HS-27A (cell line): ENCODE measurements around the gene LCK.

Experiments
- DNase-seq: peaks from one replicate; pipeline ENCODE4 v3.0.0-alpha.2; 2012; ENCODE audit warnings: low read depth, missing footprints

Gene LCK

GRCh38 chr1:32250893-32251716 lies at the start of gene LCK:
Gene LCK (plus strand): TSS chr1:32251265. CDS start chr1:32274330, 23,065 bp downstream.
- no peak for DNase-seq

DNA sequence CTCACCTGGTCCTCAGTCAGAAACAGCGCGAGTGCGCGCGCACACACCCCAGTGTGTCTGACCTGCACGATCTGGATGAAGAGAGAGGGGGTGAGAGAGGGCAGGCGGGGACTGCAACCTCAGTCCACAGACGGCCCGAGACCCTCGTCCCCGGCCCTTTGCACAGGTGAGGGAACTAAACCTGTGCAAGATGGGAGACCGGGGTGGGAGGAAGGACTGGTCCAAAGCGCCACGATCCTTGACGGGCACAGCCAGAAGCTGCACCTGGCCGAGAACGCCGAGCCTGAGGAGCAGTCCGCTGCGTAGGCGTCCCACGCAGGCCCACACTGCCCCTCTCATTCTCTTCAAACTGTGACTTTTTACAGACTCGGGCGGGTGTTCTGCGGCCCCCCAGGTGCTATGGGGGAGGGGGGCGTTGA lies 46.1 kb upstream of the LCK start:
- DNase-seq = no peak

GRCh38 chr1:32205401-32206370 lies 45.4 kb upstream of the LCK start, which contains the start of gene IQCC:
Gene IQCC (plus strand): TSS chr1:32205671. CDS start chr1:32205682, 11 bp downstream.
- DNase-seq = peak; percentile 48

DNA sequence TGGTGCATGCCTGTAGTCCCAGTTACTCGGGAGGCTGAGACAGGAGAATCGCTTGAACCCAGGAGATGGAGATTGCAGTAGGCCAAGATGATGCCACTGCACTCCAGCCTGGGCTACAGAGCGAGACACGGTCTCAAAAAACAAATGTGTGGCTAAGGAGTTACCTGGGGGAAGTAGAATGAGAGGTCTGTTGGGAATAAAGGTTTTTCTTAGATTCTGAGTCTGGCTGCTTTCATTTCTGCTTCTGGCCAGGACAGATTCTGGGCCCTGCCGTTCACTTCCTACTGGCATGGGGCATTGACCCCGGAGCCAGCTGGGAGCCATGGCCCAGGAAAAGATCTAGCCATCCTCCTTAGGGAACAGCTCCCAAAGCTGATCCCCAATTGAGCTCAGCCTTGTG lies 42.6 kb upstream of the LCK start:
- no peak for DNase-seq

- peak; percentile 31 for DNase-seq
Measured at GRCh38 chr1:32208891-32209328, 42.2 kb upstream of the LCK start, which contains the start of gene DCDC2B. Gene DCDC2B (plus strand): TSS chr1:32209089. CDS start chr1:32209094, 5 bp downstream.

DNA sequence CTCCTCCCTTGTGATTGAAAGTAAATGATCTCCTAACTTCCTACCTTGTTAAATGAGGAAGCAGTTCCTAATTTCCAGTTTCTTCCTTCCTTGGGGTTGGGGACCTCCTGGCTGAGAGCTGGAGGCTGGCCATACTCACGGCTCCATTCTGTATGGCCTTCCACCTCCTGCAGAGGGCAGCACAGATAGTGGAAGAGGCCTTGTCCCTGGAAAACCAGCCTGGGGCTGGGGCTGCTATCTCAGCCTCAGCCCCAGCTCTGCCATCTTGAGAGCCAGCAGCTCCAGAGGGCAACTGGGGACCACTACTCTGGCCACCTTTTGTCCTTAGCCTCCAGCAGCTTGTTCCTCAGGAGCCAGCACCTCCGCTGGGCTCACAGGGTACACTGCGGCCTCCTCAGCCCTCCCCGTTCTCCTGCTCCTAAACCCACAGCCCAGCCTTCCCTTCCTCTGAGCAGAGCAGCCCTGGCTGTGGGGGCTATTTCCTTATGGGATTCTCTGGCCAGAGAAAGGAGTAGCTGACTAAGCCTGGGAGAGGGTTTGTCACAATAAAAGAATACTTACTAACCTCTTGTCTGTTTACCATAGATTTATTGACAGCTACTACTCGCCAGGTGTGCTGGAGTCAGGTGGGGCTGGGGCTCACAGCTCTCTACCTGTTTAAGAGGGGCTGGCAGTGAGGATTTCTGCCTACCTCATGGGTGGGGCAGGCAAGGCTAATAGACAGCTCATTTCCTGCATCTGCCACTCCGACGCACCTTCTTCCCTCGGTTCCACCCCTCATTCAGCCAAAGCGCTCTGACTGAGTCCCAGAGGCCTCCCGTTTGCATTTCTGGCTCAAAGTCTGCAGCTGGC lies 35.2 kb upstream of the LCK start:
- no peak for DNase-seq

DNA sequence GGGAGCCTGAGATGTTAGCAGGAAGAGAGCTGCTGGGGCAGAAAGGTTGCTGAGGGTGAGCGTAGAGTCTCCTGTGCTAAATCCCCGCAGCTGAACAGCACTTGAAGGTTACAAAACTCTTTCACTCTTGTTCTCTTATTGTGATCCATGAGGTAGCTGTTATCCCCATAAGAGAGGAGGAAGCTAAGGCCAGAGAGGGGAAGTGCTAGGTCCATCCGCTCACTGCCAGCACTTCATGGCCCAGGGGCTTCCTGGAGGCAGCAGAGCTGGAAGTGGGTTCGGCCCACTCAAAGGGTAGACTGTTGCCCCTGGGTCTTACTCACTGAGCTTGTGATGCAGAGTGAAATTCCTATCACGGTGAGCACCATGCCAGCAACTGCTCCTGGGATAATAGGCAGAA lies 34.5 kb upstream of the LCK start:
- no peak for DNase-seq

GRCh38 chr1:32219022-32219421 lies 32.0 kb upstream of the LCK start:
- DNase-seq = no peak

GRCh38 chr1:32220746-32221580 lies 30.1 kb upstream of the LCK start:
- no peak for DNase-seq

DNA sequence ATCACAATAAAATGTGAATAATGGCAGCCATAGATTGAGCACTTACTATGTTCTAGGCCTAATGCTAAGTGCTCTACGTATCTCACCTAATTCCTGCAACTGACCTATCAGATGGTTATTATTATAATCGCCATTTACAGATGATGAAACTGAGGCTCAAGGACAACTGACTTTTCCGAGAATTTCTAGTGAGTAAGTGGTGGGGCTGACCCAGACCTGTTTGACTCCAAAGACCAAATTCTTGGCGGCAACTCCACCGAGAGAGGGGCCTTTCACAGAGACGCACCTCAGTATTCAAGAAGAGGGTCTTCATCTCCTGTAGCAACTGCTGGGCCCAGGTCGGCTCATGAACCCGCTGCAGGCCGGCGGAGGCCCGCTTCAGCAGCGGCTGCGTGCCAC lies 29.5 kb upstream of the LCK start:
- no peak for DNase-seq

DNA sequence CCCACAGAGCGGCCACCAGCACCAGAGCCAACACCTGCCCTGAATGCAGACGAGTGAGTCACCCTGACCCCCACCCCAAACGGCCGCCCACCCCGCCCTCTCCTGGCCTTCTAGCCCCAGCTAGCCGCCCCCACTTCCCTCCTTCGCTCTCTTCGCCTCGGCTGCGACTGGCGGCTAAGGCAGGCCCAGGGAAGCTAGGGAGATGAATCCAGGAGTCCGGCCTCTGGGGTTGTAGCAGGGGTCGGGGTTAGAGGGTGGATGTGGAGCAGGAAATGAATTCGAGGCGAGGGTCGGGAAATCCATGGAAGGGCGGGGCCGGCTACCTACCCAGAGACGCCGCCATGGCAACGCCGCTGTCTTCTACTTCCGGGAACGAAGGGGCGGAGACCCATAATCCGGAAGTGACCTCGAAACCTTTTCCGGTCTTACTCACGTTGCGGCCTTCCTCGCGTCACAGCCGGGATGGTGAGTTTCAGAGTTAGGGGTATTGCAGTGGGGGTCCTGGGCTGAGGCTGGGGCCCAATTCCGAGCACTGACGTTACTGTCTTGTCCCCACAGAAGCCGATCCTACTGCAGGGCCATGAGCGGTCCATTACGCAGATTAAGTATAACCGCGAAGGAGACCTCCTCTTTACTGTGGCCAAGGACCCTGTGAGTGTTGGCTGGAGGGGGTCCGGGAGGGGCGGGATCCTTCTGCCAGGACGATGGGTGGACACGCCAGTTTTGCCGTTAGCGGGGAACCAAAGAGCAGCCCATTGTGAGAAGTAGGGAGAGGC lies 28.9 kb upstream of the LCK start, which contains the start of the genes EIF3I and TMEM234:
Gene EIF3I (plus strand): TSS at position 428 of the 776 bp plus-strand sequence. CDS start 35 bp downstream, at position 463.
Gene TMEM234 (minus strand): TSS at position 374 of the 776 bp plus-strand sequence. CDS start 31 bp downstream, at position 343.
- DNase-seq = peak; percentile 77

- DNase-seq = no peak
Measured at GRCh38 chr1:32223683-32224082, 27.4 kb upstream of the LCK start.

DNA sequence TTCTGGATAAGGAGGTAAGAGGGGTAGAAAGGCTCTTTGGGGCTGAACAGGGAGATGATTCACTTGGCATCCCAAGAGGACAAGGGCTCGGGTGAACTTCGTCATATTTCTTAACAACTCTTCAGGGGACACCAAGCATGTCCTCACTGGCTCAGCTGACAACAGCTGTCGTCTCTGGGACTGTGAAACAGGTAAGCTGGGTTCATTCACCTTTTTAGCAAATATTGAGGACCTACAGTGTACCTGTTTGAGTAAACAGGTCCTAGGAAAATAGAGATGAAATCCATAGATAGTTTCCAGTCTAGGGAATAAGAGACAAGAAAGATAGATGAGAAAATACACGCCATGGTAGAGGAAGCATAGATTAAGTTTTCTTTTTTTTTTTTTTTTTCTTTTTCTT lies 26.8 kb upstream of the LCK start:
- DNase-seq = no peak

DNA sequence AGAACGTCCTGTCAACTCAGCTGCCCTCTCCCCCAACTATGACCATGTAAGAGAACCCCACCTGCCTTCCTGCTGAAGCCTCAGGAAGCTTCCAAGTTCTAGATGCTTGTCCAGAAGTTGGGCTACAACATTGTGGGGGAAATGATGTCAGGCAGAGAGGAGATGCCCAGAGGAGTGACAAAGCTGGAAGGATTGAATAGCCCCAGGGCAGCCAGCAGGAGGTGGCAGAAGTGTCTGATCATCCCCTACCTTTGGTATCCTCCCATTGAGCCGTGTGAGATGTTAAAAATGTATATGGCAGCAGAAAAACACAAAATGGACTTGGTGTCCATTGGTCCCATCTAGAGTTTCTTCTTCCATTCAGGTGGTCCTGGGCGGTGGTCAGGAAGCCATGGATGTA lies 22.3 kb upstream of the LCK start:
- DNase-seq = no peak

GRCh38 chr1:32231843-32232432 lies 19.1 kb upstream of the LCK start:
- DNase-seq = no peak

DNA sequence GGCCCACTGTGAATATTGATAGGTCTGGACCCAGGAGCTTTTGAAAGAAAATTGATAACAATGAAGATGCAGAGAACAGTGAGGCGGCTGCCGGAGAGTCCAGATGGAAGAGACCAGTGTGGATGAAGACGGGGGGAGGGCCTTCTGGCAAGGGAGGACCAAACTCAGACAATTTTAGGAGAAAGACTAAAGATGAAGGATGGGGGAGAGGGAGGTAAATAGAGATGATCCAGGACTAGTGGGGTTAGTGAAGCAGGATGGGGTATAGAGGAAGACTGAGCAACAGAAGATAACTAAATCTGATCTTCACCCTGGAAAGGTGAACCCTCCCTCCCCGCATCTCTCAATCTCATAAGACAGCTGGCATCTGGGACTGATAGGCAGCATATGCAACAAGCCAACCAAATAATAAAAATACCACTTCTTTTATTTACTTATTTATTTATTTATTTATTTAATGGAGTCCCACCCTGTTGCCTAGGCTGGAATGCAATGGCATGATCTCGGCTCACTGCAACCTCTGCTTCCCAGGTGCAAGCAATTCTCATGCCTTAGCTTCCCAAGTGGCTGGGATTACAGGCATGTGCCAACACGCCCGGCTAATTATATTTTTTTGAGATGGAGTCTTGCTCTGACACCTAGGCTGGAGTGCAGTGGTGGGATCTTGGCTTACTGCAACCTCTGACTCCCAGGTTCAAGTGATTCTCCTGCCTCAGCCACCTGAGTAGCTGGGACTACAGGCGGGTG lies 18.3 kb upstream of the LCK start:
- DNase-seq = no peak

DNA sequence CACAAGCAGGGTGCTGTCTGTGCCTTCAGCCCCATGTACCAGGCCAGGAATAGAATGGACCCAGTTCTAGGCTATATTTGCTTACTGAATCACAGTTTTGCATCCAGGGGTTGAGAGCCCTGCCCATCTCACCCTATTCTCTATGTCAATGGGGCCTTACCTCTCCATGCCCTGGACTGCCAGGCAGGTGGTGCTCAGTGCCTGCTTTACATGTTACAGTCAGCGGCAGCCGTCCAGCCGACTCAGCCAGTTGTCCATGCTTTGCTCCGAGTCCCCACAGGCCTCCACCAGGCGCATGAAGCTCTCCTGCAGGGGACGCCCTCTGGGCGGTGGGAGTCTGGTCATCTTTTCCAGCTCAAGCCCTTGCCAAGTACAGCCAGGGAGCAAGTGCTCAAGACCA lies 16.3 kb upstream of the LCK start:
- DNase-seq = no peak

DNA sequence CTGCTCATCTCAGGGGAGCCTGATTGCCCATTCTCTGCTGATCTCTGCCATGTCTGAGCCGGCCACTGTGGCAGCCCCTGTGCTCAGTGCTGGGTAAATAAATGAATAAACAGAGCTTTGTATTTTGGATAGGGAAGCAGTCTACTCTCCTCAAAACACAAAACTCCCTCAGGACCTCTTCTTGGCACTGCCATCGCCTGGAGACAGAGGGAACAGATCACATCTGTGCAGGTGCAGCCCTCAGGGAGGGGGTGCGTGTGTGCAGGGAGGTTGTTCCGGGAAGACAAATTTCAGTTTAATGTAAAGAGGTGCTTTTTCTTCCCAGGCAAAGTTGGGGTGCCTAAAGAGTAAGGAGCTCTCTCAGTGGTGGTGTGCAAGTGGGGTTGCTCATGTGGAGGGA lies 11.7 kb upstream of the LCK start:
- DNase-seq = no peak

DNA sequence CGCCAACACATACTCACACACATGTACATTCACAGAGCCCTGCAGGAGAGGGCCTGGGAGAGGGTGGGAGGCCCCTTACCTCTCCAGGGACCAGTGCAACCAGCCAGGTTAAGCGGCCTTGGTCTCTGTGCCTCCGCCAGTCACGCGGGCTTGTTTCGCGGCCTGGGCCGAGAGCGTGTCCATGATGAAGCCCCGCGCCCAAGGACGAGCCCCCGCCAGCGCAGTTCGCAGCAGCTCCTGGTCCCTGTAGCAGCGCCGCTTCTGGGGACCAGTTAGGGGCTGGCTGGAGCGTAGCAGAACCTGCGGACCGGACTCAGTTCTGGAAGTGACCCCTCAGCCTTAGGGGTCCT lies 11.3 kb upstream of the LCK start:
- no peak for DNase-seq
